Eye (tissue), 1 donor: ENCODE measurements around the gene NCAPG2.

Source experiments
- DNase-seq: peaks from one replicate; pipeline ENCODE4 v3.0.0-alpha.2; 2015

The NCAPG2 gene

GRCh38 chr7:158732494-158733219 lies 28.1 kb upstream of the NCAPG2 start:
- peak; percentile 20 for DNase-seq

GRCh38 chr7:158731761-158732160 lies 27.2 kb upstream of the NCAPG2 start:
- no peak for DNase-seq

GRCh38 chr7:158730383-158731346 lies 26.1 kb upstream of the NCAPG2 start:
- DNase-seq: peak; percentile 50

GRCh38 chr7:158729646-158730382 lies 25.2 kb upstream of the NCAPG2 start:
- DNase-seq: no peak

- DNase-seq: no peak
Measured at GRCh38 chr7:158728911-158729645, 24.5 kb upstream of the NCAPG2 start.

GRCh38 chr7:158727690-158728089 lies 23.1 kb upstream of the NCAPG2 start:
- no peak for DNase-seq

- DNase-seq: no peak
Measured at GRCh38 chr7:158726277-158726807, 21.7 kb upstream of the NCAPG2 start.

GRCh38 chr7:158725506-158725800 lies 20.8 kb upstream of the NCAPG2 start:
- DNase-seq: no peak

GRCh38 chr7:158724658-158725505 lies 20.3 kb upstream of the NCAPG2 start:
- no peak for DNase-seq

GRCh38 chr7:158723714-158724385 lies 19.2 kb upstream of the NCAPG2 start:
- DNase-seq: no peak

- no peak for DNase-seq
Measured at GRCh38 chr7:158723266-158723665, 18.7 kb upstream of the NCAPG2 start.

GRCh38 chr7:158722574-158723237 lies 18.1 kb upstream of the NCAPG2 start:
- DNase-seq: no peak

- DNase-seq: no peak
Measured at GRCh38 chr7:158720112-158720511, 15.5 kb upstream of the NCAPG2 start.

- no peak for DNase-seq
Measured at GRCh38 chr7:158716802-158717201, 12.2 kb upstream of the NCAPG2 start.

GRCh38 chr7:158710651-158711102 lies 6.1 kb upstream of the NCAPG2 start:
- DNase-seq: no peak

- DNase-seq: no peak
Measured at GRCh38 chr7:158707610-158708009, 3.0 kb upstream of the NCAPG2 start.

GRCh38 chr7:158706710-158707590 lies 2.3 kb upstream of the NCAPG2 start:
- DNase-seq: no peak

- no peak for DNase-seq
Measured at GRCh38 chr7:158706273-158706704, 1.7 kb upstream of the NCAPG2 start.

GRCh38 chr7:158705234-158705850 lies 738 bp upstream of the NCAPG2 start:
- DNase-seq: peak; percentile 55
